Measurements from ENCODE around the gene CAMTA1.

CAMTA1 gene

GRCh38 chr1:6958407-6959030 is 173.3 kb downstream of the CAMTA1 start:
- DNase-seq (ENCODE audit: low spot score): no peak

DNA sequence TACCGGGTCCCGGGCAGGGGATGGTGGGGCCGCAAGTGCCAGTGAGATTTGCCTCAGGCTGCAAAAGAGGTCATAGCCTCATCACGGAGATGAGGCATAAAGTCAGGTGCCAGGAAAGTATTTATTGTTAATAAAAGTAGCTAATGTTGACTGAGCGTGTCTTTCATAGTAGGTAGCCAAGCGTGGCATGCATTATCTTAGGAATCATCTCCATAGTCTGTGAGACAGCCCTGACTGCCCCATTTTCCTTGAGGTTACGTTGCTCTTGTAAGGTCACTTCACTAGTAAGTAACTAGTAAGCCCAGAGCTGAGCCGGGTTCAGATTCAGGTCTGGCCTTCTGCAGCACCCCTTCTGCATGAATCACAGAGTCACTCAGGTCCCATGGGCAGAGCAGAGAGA is 174.2 kb downstream of the CAMTA1 start:
- no peak for DNase-seq (ENCODE audit: low spot score)

DNA sequence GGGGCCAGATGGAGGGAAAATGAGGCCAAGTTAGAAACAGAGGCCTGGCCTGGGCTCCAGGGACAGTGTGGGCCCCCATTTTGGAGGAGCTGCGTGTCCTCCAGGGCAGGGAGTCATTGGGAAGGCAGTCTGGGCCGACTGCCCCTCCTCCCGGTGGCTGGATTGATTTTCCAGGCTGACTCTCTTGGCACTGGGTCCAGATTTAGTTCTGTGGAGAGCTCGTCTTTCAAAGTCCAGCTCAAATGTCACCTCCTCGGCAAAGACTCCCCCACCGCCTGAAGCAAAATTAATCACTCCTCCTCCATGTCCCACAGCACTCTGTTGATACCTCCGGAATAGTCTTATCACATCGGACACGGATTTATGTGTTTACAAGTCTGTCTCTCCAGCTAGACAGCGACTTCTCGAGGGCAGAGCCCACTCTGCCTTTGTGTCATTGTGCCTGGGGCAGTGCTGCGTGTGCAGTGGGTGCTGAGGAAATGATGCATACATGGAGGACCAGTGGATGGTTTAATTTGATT is 175.1 kb downstream of the CAMTA1 start:
- DNase-seq (ENCODE audit: low spot score): no peak

GRCh38 chr1:6960860-6961259 is 175.6 kb downstream of the CAMTA1 start:
- DNase-seq (ENCODE audit: low spot score): no peak

- no peak for DNase-seq (ENCODE audit: low spot score)
Measured at GRCh38 chr1:6961289-6961688, 176.0 kb downstream of the CAMTA1 start.

DNA sequence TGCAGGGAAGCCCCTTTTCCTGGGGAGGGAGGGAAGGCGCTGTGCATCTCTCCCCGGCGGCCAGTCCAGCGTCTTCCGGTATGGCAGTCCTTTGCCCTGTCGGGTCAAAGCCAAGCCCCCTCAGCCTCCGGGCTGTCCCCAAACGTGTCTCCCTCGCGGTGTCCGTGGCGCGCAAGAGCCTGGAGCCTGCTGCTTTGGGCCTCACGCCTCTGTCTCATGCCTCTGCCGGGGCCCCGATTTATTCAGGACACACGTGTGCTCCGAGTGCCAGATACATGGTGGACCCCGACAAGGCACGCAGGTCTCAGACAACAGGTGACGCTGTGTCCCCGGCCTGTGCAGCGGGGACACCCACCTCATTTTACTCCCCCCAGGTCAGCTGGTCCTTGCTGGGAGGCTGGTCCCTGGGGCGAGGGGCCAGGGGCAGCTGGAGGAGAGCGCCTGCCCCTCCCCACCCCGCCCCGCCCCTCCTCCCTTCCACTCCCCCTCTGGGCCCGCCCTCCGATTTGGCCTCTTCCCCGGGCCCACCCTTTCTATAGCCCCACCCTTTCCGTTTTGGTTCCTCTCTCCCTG is 176.7 kb downstream of the CAMTA1 start:
- no peak for DNase-seq (ENCODE audit: low spot score)

DNA sequence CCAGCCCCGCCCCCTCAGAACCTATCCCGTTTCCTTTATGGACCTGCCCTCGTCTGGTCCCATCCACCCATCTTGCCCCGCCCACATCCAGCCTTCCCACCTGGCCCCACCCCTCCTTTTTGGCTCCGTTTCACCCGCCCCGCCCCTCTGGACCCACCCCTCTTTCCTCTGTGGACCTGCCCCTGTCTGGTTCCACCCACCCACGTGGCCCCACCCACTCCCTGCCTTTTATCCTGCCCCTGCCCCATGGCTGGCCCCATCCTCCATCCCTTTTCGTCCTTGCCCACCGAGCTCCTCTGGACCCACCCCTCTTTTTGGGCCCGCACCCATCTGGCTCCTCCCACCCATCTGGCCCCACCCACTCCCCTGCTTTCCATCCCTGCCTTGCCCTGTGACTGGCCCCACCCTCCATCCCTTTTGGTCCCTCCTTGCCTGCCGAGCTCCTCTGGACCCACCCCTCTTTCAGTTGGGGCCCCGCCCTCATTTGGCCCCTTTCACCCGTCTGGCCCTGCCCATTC is 177.3 kb downstream of the CAMTA1 start:
- DNase-seq (ENCODE audit: low spot score): peak; percentile 14

GRCh38 chr1:6962996-6963911 is 178.0 kb downstream of the CAMTA1 start:
- peak; percentile 27 for DNase-seq (ENCODE audit: low spot score)

GRCh38 chr1:6963912-6964307 is 178.7 kb downstream of the CAMTA1 start:
- no peak for DNase-seq (ENCODE audit: low spot score)

- DNase-seq (ENCODE audit: low spot score): no peak
Measured at GRCh38 chr1:6965083-6965934, 180.1 kb downstream of the CAMTA1 start.

DNA sequence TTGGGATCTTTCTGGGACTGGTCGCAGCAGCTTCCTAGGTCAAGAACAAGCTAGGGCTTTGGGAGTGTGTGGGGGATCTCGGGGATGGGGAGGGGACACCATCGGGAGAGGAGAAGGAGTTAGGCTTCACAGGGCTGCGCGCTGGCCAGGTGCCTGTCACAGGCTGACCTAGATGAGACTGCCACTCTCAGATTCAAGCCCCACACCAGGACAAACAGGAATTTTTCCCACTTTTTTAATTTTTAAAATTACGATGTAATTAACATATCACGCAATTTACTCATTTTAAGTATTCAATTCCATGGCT is 180.6 kb downstream of the CAMTA1 start:
- DNase-seq (ENCODE audit: low spot score): no peak

DNA sequence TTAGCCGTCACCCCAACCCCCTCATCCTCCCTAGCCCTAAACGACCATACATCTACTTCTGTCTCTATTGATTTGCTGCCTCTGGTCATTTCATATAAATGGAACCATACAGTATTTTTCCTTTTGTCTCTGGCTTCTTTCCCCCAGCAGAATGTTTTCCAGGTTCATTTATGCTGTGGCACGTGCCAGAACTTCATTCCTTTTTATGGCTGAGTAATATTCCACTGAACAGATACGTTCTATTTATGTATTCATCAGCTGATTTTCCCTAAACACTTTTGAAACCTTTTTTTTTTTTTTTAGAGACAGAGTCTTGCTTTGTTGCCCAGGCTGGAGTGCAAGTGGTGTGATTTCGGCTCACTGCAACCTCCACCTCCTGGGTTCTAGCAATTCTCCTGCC is 181.1 kb downstream of the CAMTA1 start:
- DNase-seq (ENCODE audit: low spot score): no peak

- DNase-seq (ENCODE audit: low spot score): no peak
Measured at GRCh38 chr1:6967431-6968111, 182.3 kb downstream of the CAMTA1 start.

DNA sequence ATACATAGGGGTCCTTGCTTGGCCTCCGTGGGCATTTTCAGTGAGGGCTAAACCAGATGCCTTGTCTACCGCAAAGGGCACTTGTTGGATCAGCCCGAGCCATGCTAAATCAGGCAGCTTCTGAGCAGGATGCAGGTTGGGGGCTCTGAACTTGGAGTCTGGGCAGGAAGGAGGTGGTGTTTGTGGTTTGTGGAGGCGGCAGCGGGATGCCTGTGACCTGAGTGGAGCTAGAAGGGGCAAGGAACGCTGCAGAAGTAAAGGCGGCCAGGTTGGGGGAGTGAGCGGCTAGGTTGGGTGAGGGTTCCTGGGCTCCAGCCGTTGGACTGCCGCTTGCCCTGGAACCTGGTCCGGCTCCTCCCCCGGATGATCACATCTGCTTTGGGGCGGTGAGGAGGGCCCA is 183.9 kb downstream of the CAMTA1 start:
- DNase-seq (ENCODE audit: low spot score): no peak

GRCh38 chr1:6969762-6970161 is 184.5 kb downstream of the CAMTA1 start:
- no peak for DNase-seq (ENCODE audit: low spot score)

DNA sequence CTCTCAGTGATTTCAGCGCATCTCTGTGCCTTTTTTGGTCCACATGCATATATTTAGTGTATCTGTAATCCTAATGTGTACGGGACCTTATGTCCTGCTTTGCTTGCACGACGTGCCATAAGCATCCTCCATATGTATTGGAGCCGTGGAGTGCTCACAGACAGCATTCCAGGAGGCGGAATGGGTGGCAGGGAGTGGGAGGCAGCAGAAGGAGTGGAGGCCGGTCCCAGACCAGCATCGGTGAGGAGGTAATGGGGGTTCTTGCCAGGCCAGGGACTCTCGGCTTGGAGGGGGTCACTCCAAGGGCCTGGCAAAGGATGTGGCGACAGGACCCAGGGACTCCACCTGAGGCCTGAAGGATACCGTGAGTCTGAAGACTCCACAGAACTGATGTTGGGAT is 185.0 kb downstream of the CAMTA1 start:
- no peak for DNase-seq (ENCODE audit: low spot score)

DNA sequence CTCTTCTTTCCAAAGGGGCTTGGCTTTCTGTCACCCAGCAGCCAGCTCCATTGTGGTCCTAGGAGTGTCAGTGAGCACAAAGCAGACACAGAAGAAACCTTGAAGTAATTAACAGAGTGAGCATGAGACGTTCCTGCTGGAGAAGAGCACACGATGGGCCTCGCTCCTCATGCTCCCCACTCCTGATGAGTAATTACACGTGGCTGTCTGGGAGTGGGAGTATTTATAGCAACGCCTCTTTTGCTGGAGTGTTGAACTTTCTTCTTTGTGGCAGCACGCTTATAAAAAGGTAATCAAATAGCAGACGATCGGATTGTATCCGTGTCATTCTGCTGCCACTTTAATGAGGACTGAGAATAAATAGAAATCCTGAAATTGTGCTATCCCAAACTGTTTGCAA is 185.8 kb downstream of the CAMTA1 start:
- DNase-seq (ENCODE audit: low spot score): no peak

DNA sequence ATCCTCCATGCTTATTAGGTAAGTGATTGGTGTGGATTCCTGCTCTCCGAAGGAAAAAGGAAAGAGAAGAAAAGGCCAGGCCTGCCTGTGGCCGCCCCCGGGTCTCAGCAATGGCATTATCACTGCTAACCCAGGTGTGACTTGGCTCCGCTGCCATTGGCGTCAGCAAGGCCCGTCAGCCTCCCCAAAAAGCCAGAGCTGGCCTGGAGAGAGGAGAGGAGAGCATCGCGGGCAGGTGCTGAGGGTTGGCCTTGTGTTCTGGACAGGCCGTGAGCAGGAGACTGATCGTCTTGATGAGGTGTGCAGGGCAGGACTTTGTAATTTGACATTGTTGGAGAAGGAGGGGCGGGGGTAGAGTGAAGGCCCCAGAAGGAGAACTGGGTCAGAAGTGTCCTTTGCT is 186.4 kb downstream of the CAMTA1 start:
- no peak for DNase-seq (ENCODE audit: low spot score)

- DNase-seq (ENCODE audit: low spot score): no peak
Measured at GRCh38 chr1:6972399-6972798, 187.1 kb downstream of the CAMTA1 start.

- no peak for DNase-seq (ENCODE audit: low spot score)
Measured at GRCh38 chr1:6975331-6976043, 190.2 kb downstream of the CAMTA1 start.

GRCh38 chr1:6976044-6976375 is 190.8 kb downstream of the CAMTA1 start:
- DNase-seq (ENCODE audit: low spot score): no peak

Data from CD4-positive, alpha-beta T cell treated with Interleukin-6 at 100 ng/mL for 8 hours (primary cell).